ENCODE data around the gene TMPRSS13.

GRCh38 chr11:117872420-117872961, 56.7 kb downstream of the TMPRSS13 start:
- no peak for TF ChIP-seq CTCF (IDR thresholded peaks at IDR 0.05)
- no peak for TF ChIP-seq EP300 (IDR thresholded peaks at IDR 0.05)
- no peak for TF ChIP-seq POLR2A (IDR thresholded peaks at IDR 0.05)

All from gastroesophageal sphincter (tissue), 3 donors.